MM.1S (cell line): ENCODE data around the gene ING5.

ENCODE experiments used
- DNase-seq: peaks from one replicate; pipeline ENCODE4 v3.0.0-alpha.2; 2015
- H2AFZ ChIP-seq: fragments of 300-600 bp; sonication (generic); 2 replicates; pipeline ENCODE4 v1.6.0; 2016; ENCODE audit warnings: antibody characterized with exemption, low read length
- H3F3A ChIP-seq: fragments of 300-600 bp; sonication (generic); 2 replicates; pipeline ENCODE4 v1.6.1; 2016; ENCODE audit warnings: mild to moderate bottlenecking, antibody characterized with exemption, low read length, moderate library complexity, mixed read lengths; ENCODE audit not compliant: insufficient read depth
- H3K27ac ChIP-seq: fragments of 300-600 bp; sonication (generic); 2 replicates; pipeline ENCODE4 v1.5.1; 2016; ENCODE audit warnings: mild to moderate bottlenecking, low read length
- H3K27me3 ChIP-seq: fragments of 300-600 bp; sonication (generic); replicated peaks from 2 replicates; pipeline ENCODE4 v1.6.0; 2016; ENCODE audit warnings: low read length; ENCODE audit not compliant: insufficient read depth
- H3K36me3 ChIP-seq: fragments of 300-600 bp; sonication (generic); replicated peaks from 2 replicates; pipeline ENCODE4 v1.6.1; 2016; ENCODE audit warnings: mild to moderate bottlenecking, low read length, mixed read lengths; ENCODE audit not compliant: insufficient read depth
- H3K4me1 ChIP-seq: fragments of 300-600 bp; sonication (generic); 2 replicates; pipeline ENCODE4 v1.6.1; 2016; ENCODE audit warnings: low read length, mixed read lengths
- H3K4me2 ChIP-seq: fragments of 300-600 bp; sonication (generic); 2 replicates; pipeline ENCODE4 v1.6.0; 2016; ENCODE audit warnings: low read depth, low read length
- H3K4me3 ChIP-seq: fragments of 300-600 bp; sonication (generic); 2 replicates; pipeline ENCODE4 v1.5.1; 2016; ENCODE audit warnings: low read length, mixed read lengths
- H3K79me2 ChIP-seq: fragments of 300-600 bp; sonication (generic); 2 replicates; pipeline ENCODE4 v1.6.1; 2016; ENCODE audit warnings: mixed run types, low read length, mixed read lengths
- H3K9ac ChIP-seq: fragments of 300-600 bp; sonication (generic); 2 replicates; pipeline ENCODE4 v1.6.1; 2016; ENCODE audit warnings: low read length, mixed read lengths
- H3K9me2 ChIP-seq: fragments of 300-600 bp; sonication (generic); replicated peaks from 2 replicates; pipeline ENCODE4 v1.6.1; 2016; ENCODE audit warnings: mild to moderate bottlenecking, low read length, mixed read lengths; ENCODE audit not compliant: insufficient read depth
- H3K9me3 ChIP-seq: fragments of 300-600 bp; sonication (generic); replicated peaks from 2 replicates; pipeline ENCODE4 v1.6.1; 2016; ENCODE audit warnings: mild to moderate bottlenecking, low read length, mixed read lengths; ENCODE audit not compliant: insufficient read depth
- H4K20me1 ChIP-seq: fragments of 300-600 bp; sonication (generic); 2 replicates; pipeline ENCODE4 v1.6.1; 2016; ENCODE audit warnings: mild to moderate bottlenecking, low read length, moderate library complexity, mixed read lengths; ENCODE audit not compliant: insufficient read depth
- EZH2 ChIP-seq: fragments of 300-600 bp; sonication (generic); optimal IDR thresholded peaks from 2 replicates; pipeline ENCODE3; 2017; ENCODE audit warnings: low read depth, mild to moderate bottlenecking, antibody characterized with exemption, low read length, mixed read lengths
- EZH2phosphoT487 ChIP-seq: fragments of 300-600 bp; sonication (generic); IDR thresholded peaks from 2 replicates; pipeline ENCODE4 v1.6.1; 2018; ENCODE audit warnings: antibody characterized with exemption, low read length
- TF ChIP-seq, protein P1 (sequence below): fragments of 300-600 bp; sonication (generic); IDR thresholded peaks from 2 replicates; pipeline ENCODE4 v1.5.1; 2016; ENCODE audit warnings: antibody characterized with exemption, low read length, mixed read lengths

The ING5 gene

DNA sequence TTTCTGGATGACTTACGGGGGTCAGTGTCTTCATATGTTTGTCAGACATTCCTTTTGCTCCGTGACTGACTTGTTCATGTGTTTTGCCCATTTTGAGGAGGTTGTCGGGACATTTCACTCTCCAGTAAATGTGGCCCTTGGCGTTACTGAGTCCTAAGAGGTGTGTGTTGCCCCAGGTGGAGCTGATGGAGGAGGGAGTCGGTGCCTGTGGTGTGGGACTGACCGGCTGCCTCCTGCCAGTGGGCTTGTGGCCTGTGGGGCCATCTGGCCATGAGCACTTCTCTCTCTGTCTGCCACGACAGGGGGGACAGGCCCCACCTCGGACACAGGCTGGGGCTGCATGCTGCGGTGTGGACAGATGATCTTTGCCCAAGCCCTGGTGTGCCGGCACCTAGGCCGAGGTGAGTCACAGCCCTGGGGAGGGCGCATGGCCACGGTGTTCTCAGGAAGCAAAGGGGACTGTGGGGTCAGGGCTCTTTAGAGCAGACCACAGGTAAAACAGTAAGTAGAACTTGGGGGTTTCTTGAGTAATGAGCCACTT, 48.6 kb upstream of the ING5 start:
- H3K4me1 ChIP-seq: no peaks in the 10 kb centered on the region
- DNase-seq: no peak
- no peak overlapping the region for H3K4me2 ChIP-seq
- H3K9ac ChIP-seq: no peak overlapping the region
- no peaks in the 10 kb centered on the region for H4K20me1 ChIP-seq
- H3K9me2 ChIP-seq: no peaks in the 10 kb centered on the region
- no peaks in the 10 kb centered on the region; the same call in 1 of the 2 replicates for H3K36me3 ChIP-seq
- no peak for TF ChIP-seq EZH2
- TF ChIP-seq EZH2phosphoT487: no peak
- TF ChIP-seq, protein P1, sequence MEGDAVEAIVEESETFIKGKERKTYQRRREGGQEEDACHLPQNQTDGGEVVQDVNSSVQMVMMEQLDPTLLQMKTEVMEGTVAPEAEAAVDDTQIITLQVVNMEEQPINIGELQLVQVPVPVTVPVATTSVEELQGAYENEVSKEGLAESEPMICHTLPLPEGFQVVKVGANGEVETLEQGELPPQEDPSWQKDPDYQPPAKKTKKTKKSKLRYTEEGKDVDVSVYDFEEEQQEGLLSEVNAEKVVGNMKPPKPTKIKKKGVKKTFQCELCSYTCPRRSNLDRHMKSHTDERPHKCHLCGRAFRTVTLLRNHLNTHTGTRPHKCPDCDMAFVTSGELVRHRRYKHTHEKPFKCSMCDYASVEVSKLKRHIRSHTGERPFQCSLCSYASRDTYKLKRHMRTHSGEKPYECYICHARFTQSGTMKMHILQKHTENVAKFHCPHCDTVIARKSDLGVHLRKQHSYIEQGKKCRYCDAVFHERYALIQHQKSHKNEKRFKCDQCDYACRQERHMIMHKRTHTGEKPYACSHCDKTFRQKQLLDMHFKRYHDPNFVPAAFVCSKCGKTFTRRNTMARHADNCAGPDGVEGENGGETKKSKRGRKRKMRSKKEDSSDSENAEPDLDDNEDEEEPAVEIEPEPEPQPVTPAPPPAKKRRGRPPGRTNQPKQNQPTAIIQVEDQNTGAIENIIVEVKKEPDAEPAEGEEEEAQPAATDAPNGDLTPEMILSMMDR: no peak
- no peak overlapping the region for H3K4me3 ChIP-seq
- no peaks in the 10 kb centered on the region for H3F3A ChIP-seq
- no peak overlapping the region for H3K27ac ChIP-seq
- H3K27me3 ChIP-seq: no peaks in the 10 kb centered on the region
- H3K79me2 ChIP-seq: peaks cover 23% of the 10 kb centered on the region
- no peak overlapping the region for H2AFZ ChIP-seq
- no peaks in the 10 kb centered on the region for H3K9me3 ChIP-seq

DNA sequence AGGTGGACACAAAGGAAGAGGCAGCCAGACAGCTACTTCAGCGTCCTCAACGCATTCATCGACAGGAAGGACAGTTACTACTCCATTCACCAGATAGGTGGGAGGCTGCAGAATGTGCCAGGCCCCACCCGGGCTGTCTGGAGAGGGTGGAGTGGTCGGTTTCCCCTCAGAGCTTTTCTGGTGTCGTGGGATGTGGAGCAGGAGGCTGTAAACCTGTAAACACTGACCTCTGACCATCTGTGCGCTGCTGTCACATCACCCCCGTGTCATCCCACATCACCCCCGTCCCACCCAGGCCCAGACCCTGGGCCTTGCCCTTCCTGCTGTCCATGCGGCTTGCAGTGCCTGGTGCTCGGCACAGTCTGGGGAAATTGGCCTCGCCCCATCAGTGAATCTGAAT, 47.3 kb upstream of the ING5 start:
- Histone ChIP-seq H3K9ac (no peak overlapping the region), H3K9me3 (no peaks in the 10 kb centered on the region), H3K9me2 (no peaks in the 10 kb centered on the region), H4K20me1 (no peaks in the 10 kb centered on the region), H3K27me3 (no peaks in the 10 kb centered on the region), H3K36me3 (no peaks in the 10 kb centered on the region; the same call in 1 of the 2 replicates), H3K4me1 (no peaks in the 10 kb centered on the region), H2AFZ (no peak overlapping the region), H3K27ac (no peak overlapping the region), H3K4me2 (no peak overlapping the region), H3K79me2 (peaks cover 10% of the 10 kb centered on the region), H3F3A (no peaks in the 10 kb centered on the region), H3K4me3 (no peak overlapping the region)
- TF ChIP-seq, protein P1: no peak
- TF ChIP-seq EZH2: no peak
- no peak for TF ChIP-seq EZH2phosphoT487
- DNase-seq: no peak

DNA sequence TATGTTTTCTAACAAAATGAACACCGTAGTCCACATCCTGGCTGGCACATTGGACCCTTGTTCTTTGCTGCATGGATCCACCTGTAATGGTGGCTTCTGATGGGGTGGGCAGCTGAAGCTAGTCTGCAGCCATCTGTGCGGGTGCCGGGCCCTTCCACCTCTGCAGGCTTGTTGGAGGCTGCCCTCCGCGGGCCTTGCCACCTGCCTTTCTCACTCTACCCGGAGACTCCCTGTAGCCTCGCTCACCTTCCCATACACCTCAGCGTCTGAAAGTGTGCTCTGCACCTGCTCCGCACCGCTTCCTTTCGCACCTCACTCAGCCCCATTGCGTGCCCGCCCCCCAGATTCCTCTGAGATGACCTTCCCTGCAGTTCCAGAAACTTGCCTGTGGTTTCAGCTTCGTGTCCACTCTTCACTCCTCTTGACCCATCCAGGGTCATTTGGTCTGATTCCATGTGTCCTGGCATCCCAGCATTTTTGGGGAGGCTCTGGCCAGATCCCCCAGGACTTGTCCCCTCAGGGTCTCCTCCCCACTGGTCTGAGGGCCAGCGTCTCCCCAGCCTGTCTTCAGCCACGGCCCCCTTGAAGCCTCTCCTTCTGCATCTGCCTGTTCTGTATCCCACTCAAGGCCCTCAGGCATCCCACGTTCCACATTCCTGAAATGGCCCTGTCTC, 46.2 kb upstream of the ING5 start:
- Histone ChIP-seq H3K27me3 (no peaks in the 10 kb centered on the region), H3K27ac (no peak overlapping the region), H3K9me2 (no peaks in the 10 kb centered on the region), H2AFZ (no peak overlapping the region), H3K79me2 (peaks cover 1% of the 10 kb centered on the region), H3K9me3 (no peaks in the 10 kb centered on the region), H3F3A (no peaks in the 10 kb centered on the region), H3K36me3 (no peaks in the 10 kb centered on the region; the same call in 1 of the 2 replicates), H3K4me2 (no peak overlapping the region), H4K20me1 (no peaks in the 10 kb centered on the region), H3K4me3 (no peak overlapping the region), H3K4me1 (no peaks in the 10 kb centered on the region), H3K9ac (no peak overlapping the region)
- no peak for DNase-seq
- TF ChIP-seq EZH2 (no peak), EZH2phosphoT487 (no peak)
- TF ChIP-seq, protein P1: no peak
